CD4-positive, CD25-positive, alpha-beta regulatory T cell (primary cell): ENCODE results near the gene MCAM. TPM values are rescaled to one million over a fixed set of nuclear protein-coding genes. Genes with fewer than 3 reads are reported as not detected.

Experiments
- ATAC-seq, 2 donors: fragments of 150-1000 bp; cut with Tn5 transposase; one replicate each; pipeline ENCODE4 v1.10.0; 2021; ENCODE audit warnings: low read depth in 2 of 2, moderate number of reproducible peaks in 2 of 2, moderate library complexity in 1 of 2
- DNase-seq, 3 donors: peaks; one replicate each; pipeline versions ENCODE4 v3.0.0 to v3.0.0-alpha.2; 2012 to 2022; ENCODE audit warnings: mixed read lengths in 1 of 3
- H3K27ac ChIP-seq: one replicate; pipeline ENCODE4 v1.7.0; 2013; ENCODE audit warnings: mild to moderate bottlenecking, low read length; ENCODE audit not compliant: insufficient read depth, poor library complexity, severe bottlenecking
- H3K27me3 ChIP-seq: one replicate; pipeline ENCODE4 v1.7.0; 2013; ENCODE audit warnings: low read length; ENCODE audit not compliant: control insufficient read depth, insufficient read depth
- H3K36me3 ChIP-seq: one replicate; pipeline ENCODE4 v1.7.0; 2013; ENCODE audit warnings: mild to moderate bottlenecking, low read length, moderate library complexity; ENCODE audit not compliant: control insufficient read depth, insufficient read depth
- H3K4me1 ChIP-seq: 2 replicates; pipeline ENCODE4 v1.7.0; 2013; ENCODE audit warnings: mild to moderate bottlenecking, low read length; ENCODE audit not compliant: insufficient read depth, control insufficient read depth, poor library complexity, severe bottlenecking
- H3K4me3 ChIP-seq: one replicate; pipeline ENCODE4 v1.7.0; 2013; ENCODE audit warnings: low read depth, mild to moderate bottlenecking, low read length, moderate library complexity
- H3K9me3 ChIP-seq, 2 experiments: 1 replicate in 1 of 2; 2 replicates in 1 of 2; pipeline ENCODE4 v1.7.0; 2013; ENCODE audit warnings: low read length in 2 of 2, mild to moderate bottlenecking in 1 of 2, moderate library complexity in 1 of 2; ENCODE audit not compliant: control insufficient read depth in 2 of 2
- H3K27ac Mint-ChIP-seq, 3 donors: one replicate each; pipeline ENCODE4 v1.8.0; 2020 to 2022; ENCODE audit warnings: mild to moderate bottlenecking in 3 of 3, mixed read lengths in 3 of 3, moderate library complexity in 2 of 3
- H3K27me3 Mint-ChIP-seq: one replicate; pipeline ENCODE4 v1.8.0; 2022; ENCODE audit warnings: mild to moderate bottlenecking, mixed read lengths
- H3K36me3 Mint-ChIP-seq: one replicate; pipeline ENCODE4 v1.8.0; 2020; ENCODE audit warnings: mixed read lengths
- H3K4me1 Mint-ChIP-seq, 4 donors: one replicate each; pipeline ENCODE4 v1.8.0; 2020 to 2022; ENCODE audit warnings: mixed read lengths in 4 of 4, mild to moderate bottlenecking in 1 of 4
- H3K4me3 Mint-ChIP-seq, 4 donors: one replicate each; pipeline ENCODE4 v1.8.0; 2020 to 2022; ENCODE audit warnings: mild to moderate bottlenecking in 4 of 4, mixed read lengths in 4 of 4, moderate library complexity in 3 of 4
- H3K9me3 Mint-ChIP-seq, 7 donors: one replicate each; pipeline ENCODE4 v1.8.0; 2020 to 2022; ENCODE audit warnings: mixed read lengths in 7 of 7, mild to moderate bottlenecking in 3 of 7, moderate library complexity in 2 of 7
- polyA plus RNA-seq, 4 donors: library from polyadenylated mRNA; unstranded; fragments of 300-500 nt; fragmentation: Illumina TruSeq; gene quantifications; one replicate each; pipeline ENCODE4 v1.2.3, GENCODE V29; 2021
- total RNA-seq: library from RNA; stranded (reverse); gene quantifications from one replicate; pipeline ENCODE4 v1.2.3, GENCODE V29; 2022

The MCAM gene
- total and polyA plus RNA-seq, 5 donors from 2014 or later = 0.37 to 10.1 (median 1.6) TPM

GRCh38 chr11:119316016-119316728, 758 bp downstream of the MCAM start:
- Histone ChIP-seq H3K27ac (no peak overlapping the region), H3K4me3 (peak overlapping the region; percentile 44), H3K9me3 (no peaks in the 10 kb centered on the region), H3K36me3 (no peaks in the 10 kb centered on the region), H3K27me3 (no peaks in the 10 kb centered on the region), H3K4me1 (peaks cover 54% of the 10 kb centered on the region)
- ATAC-seq (no peak), DNase-seq (no peak)
- Mint-ChIP-seq H3K27me3 (peaks cover 23% of the 10 kb centered on the region), H3K36me3 (no peaks in the 10 kb centered on the region), H3K27ac (peak overlapping the region in 1 of 3 donors; percentile 47), H3K4me1 (peaks cover 0 to 40% (median 8%) of the 10 kb centered on the region in 4 donors), H3K4me3 (peak overlapping the region; percentile 75 to 89 (median 82)), H3K9me3 (no peaks in the 10 kb centered on the region)

GRCh38 chr11:119315131-119316015, 1.6 kb downstream of the MCAM start:
- H3K27ac ChIP-seq = no peak overlapping the region
- ATAC-seq (peak; percentile 66 to 76), DNase-seq (peak; percentile 45 to 81 (median 57))
- Mint-ChIP-seq H3K4me3 (peak overlapping the region; percentile 75 to 89 (median 82)), H3K9me3 (no peaks in the 10 kb centered on the region), H3K4me1 (peaks cover 0 to 40% (median 8%) of the 10 kb centered on the region in 4 donors), H3K27me3 (peaks cover 23% of the 10 kb centered on the region), H3K36me3 (no peaks in the 10 kb centered on the region), H3K27ac (peak overlapping the region; percentile 46 to 87 (median 47))
- H3K27me3 ChIP-seq = no peaks in the 10 kb centered on the region
- no peaks in the 10 kb centered on the region for H3K36me3 ChIP-seq
- peak overlapping the region; percentile 44 for H3K4me3 ChIP-seq
- no peaks in the 10 kb centered on the region for H3K9me3 ChIP-seq
- H3K4me1 ChIP-seq = peaks cover 46% of the 10 kb centered on the region

- peak overlapping the region in 3 of 4 donors; percentile 75 to 85 (median 78) for H3K4me3 Mint-ChIP-seq
- no peak for DNase-seq
- no peak overlapping the region for H3K4me3 ChIP-seq
- ATAC-seq = no peak
- H3K27me3 ChIP-seq = no peaks in the 10 kb centered on the region
- no peaks in the 10 kb centered on the region for H3K9me3 ChIP-seq
- no peak overlapping the region for H3K27ac ChIP-seq
- H3K4me1 ChIP-seq = peaks cover 44% of the 10 kb centered on the region
- H3K36me3 ChIP-seq = no peaks in the 10 kb centered on the region
- H3K4me1 Mint-ChIP-seq = peaks cover 0 to 36% (median 7%) of the 10 kb centered on the region in 4 donors
- H3K9me3 Mint-ChIP-seq = no peaks in the 10 kb centered on the region
- no peak overlapping the region for H3K27ac Mint-ChIP-seq
- peaks cover 23% of the 10 kb centered on the region for H3K27me3 Mint-ChIP-seq
- H3K36me3 Mint-ChIP-seq = no peaks in the 10 kb centered on the region
These were observed 2.2 kb downstream of the MCAM start for GRCh38 chr11:119314726-119315125.

GRCh38 chr11:119310682-119311052, 6.3 kb downstream of the MCAM start:
- DNase-seq (no peak), ATAC-seq (no peak)
- peaks cover 26% of the 10 kb centered on the region for H3K4me1 ChIP-seq
- Mint-ChIP-seq H3K4me3 (no peak overlapping the region), H3K4me1 (peaks cover 2 to 33% (median 12%) of the 10 kb centered on the region in 4 donors), H3K9me3 (no peaks in the 10 kb centered on the region), H3K27ac (no peak overlapping the region), H3K27me3 (peaks cover 8% of the 10 kb centered on the region), H3K36me3 (peaks cover 3% of the 10 kb centered on the region)
- no peak overlapping the region for H3K4me3 ChIP-seq
- no peaks in the 10 kb centered on the region for H3K9me3 ChIP-seq
- H3K36me3 ChIP-seq = peaks cover 6% of the 10 kb centered on the region
- H3K27ac ChIP-seq = no peak overlapping the region
- no peaks in the 10 kb centered on the region for H3K27me3 ChIP-seq

- H3K27me3 Mint-ChIP-seq = peaks cover 8% of the 10 kb centered on the region
- Histone ChIP-seq H3K4me1 (peaks cover 24% of the 10 kb centered on the region), H3K27ac (no peak overlapping the region), H3K4me3 (no peak overlapping the region), H3K27me3 (no peaks in the 10 kb centered on the region), H3K36me3 (peaks cover 6% of the 10 kb centered on the region), H3K9me3 (no peaks in the 10 kb centered on the region)
- H3K4me1 Mint-ChIP-seq = peaks cover 8 to 33% (median 17%) of the 10 kb centered on the region in 4 donors
- H3K4me3 Mint-ChIP-seq = no peak overlapping the region
- DNase-seq = no peak
- H3K36me3 Mint-ChIP-seq = peaks cover 6% of the 10 kb centered on the region
- no peak for ATAC-seq
- H3K27ac Mint-ChIP-seq = no peak overlapping the region
- no peaks in the 10 kb centered on the region for H3K9me3 Mint-ChIP-seq
These were observed 6.8 kb downstream of the MCAM start for GRCh38 chr11:119309953-119310681.

- H3K27me3 Mint-ChIP-seq = peaks cover 8% of the 10 kb centered on the region
- no peak for DNase-seq
- Histone ChIP-seq H3K4me3 (no peak overlapping the region), H3K27me3 (no peaks in the 10 kb centered on the region), H3K4me1 (peaks cover 20% of the 10 kb centered on the region), H3K9me3 (no peaks in the 10 kb centered on the region), H3K36me3 (peaks cover 7% of the 10 kb centered on the region), H3K27ac (no peak overlapping the region)
- H3K4me1 Mint-ChIP-seq = peaks cover 8 to 31% (median 19%) of the 10 kb centered on the region in 4 donors
- no peak overlapping the region for H3K27ac Mint-ChIP-seq
- H3K9me3 Mint-ChIP-seq = no peaks in the 10 kb centered on the region
- no peak overlapping the region for H3K4me3 Mint-ChIP-seq
- ATAC-seq = no peak
- peaks cover 7% of the 10 kb centered on the region for H3K36me3 Mint-ChIP-seq
These were observed 7.5 kb downstream of the MCAM start for GRCh38 chr11:119309411-119309810.

GRCh38 chr11:119307974-119308373, 9.0 kb downstream of the MCAM start:
- Mint-ChIP-seq H3K4me1 (peaks cover 8 to 30% (median 20%) of the 10 kb centered on the region in 4 donors), H3K27ac (no peak overlapping the region), H3K36me3 (peaks cover 16% of the 10 kb centered on the region), H3K4me3 (no peak overlapping the region), H3K9me3 (no peaks in the 10 kb centered on the region), H3K27me3 (no peaks in the 10 kb centered on the region)
- Histone ChIP-seq H3K4me1 (peaks cover 19% of the 10 kb centered on the region), H3K27ac (peak overlapping the region; percentile 45), H3K4me3 (no peak overlapping the region), H3K36me3 (peaks cover 20% of the 10 kb centered on the region), H3K27me3 (no peaks in the 10 kb centered on the region), H3K9me3 (no peaks in the 10 kb centered on the region)
- DNase-seq = no peak
- no peak for ATAC-seq
